Measurements from ENCODE around the gene OR4D10.
A peak's percentile ranks its signal among the peaks of the same experiment; 100 is the strongest.
"Not testable (repeated sequence)": the region's sequence is repeated elsewhere in the genome, so short reads cannot be mapped to it uniquely, and the experiment has no call there.

Gene OR4D10

DNA sequence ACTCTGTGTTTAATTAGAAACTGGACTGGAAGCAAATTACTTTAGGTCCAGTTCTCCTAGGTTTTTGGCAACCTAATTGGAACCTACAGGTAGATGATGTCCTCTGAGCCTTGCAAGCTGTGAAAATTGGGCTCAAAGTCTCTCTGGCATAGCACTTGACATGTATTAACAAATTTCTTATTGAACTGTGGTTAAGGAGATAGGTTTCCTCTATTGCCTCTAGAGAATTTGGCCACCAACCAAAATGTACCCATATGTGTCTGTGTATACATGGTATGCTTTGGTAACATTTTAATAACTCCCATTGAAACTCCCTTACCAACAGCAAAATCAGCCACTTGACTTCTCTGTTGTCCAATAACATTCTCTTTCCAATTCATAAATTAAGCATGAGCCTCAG lies at the start of gene OR4D10:
Gene OR4D10 (plus strand): TSS at position 301 of the 400 bp plus-strand sequence. CDS start 4,115 bp downstream, outside the sequence.
- DNase-seq = no peak

DNA sequence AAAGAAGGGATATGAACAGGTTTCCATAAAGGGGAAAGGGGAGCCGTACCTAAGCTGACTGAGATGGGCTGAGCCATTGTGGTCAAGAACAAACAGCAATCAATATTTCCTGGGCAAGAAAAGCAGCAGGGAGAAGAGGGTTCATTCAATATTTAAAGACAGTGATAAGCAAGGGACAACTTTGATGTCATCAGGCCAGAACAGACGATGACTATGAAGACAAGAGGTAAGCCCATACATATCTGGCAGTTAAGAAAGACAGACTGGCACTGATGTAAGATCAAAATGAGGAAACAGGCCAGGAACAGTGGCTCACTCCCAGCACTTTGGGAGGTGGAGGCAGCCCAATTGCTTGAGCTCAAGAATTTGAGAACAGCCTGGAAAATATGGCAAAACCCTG lies 49.3 kb upstream of the OR4D10 start:
- DNase-seq = no peak

DNA sequence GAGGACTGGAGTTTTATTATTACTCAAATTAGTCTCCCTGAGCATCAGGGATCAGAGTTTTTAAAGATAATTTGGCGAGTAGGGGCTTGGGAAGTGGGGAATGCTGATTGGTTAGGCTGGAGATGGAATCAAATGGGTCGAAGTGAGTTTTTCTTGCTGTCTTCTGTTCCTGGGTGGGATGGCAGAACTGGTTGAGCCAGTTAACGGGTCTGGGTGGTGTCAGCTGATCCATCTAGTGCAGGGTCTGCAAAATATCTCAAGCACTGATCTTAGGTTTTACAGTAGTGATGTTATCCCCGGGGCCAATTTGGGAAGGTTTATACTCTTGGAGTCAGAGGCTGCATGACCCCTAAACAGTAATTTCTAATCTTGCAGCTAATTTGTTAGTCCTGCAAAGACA lies 48.0 kb upstream of the OR4D10 start:
- no peak for DNase-seq

DNA sequence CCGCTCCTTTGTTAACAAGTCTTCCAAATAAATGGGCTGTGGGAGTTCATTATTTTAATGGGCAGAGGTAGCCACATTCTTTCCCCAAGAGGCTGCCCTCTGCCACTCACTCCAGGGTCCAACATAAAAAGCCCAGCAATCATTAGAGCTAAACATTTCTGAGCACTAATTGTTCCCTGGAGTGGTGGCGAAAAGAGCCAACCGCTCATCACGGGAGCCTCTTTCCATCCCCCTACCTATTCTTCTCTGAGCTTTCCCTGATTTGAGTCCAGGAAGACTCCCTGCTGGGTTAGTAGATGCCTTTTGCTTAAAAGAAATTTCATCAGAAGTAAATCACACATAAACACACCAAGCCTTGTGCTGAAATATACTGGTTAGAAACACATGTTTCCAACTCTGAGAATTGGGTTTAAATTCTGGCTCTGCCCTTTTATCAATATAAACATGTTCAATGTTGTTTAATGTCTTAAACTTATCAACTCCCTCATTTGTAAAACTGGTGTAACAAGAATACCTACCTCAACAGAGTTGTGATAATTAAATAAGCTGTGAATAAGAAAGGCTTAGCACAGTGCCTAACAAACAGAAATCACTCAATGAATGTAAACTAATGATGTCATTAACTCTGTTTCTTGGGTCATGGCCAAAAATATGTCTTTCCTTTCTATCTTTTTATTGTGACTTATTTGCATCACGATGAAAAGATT lies 46.6 kb upstream of the OR4D10 start, which contains the start of gene OR5A2:
Gene OR5A2 (minus strand): TSS at position 53 of the 707 bp plus-strand sequence. CDS start 3,460 bp downstream, outside the sequence.
- DNase-seq = no peak

DNA sequence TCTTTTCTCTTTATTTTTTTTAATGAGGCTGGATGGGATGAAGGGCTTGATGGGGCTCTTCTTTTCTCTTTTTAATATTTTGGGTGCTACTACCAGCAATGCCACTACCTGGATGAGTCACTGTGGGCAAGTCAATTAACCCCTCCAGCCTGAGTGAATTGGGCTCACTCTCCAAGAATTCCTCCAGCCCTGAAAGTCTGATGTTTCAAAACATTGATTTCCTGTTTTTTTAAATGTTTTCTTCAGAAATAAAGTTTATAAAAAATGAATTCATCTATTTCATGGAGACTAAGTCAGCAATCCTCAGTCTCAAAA lies 46.1 kb upstream of the OR4D10 start:
- no peak for DNase-seq

DNA sequence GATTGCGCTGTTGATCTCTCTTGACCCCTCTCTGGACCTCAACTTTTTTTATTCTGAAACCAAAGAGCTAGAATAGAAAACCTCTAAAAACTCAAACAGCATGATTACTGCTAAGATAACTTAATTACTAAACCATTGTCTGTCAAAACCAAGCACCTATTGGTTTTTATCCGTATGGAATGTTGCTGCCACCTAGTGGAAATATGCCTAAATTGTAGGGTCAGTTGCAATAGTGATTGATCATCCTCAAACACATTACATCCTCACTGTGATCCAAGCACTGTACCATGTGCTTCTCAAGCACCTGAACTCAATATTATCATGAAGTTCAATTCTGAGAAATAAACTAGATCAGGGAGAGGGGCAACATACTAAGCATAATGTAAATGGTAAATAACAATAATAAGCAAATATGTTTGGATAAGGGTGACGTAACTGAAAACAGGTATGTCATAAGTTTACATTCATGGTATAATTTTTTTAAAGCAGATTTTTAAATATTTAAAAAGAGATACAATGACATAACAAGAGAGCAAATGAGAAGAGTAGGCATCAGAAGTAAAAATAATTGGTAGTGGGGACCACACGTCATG lies 43.1 kb upstream of the OR4D10 start:
- DNase-seq = peak; percentile 41 to 60

DNA sequence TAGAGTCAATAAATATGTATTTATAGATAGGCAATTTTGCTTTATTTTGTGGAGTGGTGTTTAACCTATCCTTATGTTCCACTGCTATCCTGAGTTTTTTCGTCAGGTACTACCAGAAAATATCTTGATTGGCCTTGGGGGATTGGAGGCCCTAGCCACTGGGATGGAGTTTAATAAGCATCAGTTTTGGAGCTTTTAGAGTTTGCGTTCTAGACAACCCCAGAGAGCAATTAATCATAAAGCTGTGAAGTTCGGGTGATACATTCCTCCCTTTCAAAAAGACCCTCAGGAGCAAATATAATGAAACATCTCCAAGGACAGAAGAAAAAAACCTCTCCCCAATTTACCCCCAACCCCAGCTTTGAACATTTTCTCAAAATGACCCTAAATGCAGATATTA lies 36.9 kb upstream of the OR4D10 start, which contains the start of gene OR5A1:
Gene OR5A1 (plus strand): TSS at position 301 of the 400 bp plus-strand sequence. CDS start 6,700 bp downstream, outside the sequence.
- DNase-seq = no peak

DNA sequence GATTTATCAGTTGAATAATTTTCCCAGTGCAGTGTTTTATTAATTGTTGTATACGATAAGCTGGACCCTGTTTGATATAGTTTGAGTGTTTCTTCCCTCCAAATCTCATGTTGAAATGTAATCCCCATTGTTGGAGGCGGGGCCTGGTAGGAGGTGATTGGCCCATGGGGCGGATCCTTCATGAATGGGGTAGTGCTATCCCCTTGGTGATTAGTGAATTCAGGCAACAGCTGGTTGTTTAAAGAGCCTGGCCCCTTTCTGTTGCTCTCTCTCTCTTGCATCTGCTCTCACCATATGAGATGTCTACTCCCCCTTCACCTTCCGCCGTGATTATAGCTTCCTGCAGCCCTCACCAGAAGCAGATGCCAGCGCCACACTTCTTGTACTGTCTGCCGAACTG lies 35.3 kb upstream of the OR4D10 start:
- no peak for DNase-seq

DNA sequence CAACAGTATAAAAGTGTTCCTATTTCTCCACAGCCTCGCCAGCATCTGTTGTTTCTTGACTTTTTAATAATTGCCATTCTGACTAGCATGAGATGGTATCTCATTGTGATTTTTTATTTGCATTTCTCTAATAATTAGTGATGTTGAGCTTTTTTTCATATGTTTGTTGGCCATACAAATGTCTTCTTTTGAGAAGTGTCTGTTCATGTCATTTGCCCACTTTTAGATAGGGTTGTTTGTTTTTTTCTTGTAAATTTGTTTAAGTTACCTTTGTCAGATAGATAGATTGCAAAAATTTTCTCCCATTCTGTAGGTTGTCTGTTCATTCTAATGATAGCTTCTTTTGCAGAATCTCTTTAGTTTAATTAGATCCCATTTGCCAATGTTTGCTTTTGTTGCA lies 27.5 kb upstream of the OR4D10 start:
- not testable (repeated sequence) for DNase-seq

DNA sequence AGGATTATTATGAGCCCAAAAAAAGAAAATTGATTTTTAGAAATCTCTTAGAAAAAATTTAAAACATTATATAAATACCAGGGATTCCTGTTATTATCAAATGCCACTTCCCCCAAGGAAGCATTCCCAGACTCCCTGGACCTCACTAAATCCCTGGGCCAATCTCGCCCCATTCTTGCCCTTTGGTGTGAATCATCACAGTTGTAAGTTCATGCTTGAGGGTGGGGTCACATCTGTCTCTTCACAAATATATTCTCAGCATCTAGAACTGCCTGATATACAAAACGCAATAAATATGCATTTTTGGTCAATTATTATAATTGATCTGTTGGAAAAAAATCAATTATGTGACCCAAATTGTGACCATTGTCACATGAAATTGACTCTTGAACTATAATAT lies 24.6 kb upstream of the OR4D10 start:
- DNase-seq = no peak

DNA sequence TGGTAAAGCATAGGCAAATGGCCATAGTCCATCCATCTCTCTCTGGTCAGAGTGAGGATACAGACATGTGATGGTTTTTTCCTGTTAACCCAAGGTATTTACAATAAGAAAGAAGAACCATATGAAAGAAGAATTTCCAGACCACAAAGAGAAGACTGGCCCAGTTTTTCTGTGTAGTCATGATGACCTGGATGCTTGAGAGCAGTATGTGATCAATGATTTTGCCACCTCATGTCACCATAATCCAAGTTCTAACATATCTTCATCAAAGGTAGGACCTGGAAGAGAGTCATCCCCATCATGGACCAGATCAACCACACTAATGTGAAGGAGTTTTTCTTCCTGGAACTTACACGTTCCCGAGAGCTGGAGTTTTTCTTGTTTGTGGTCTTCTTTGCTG lies 16.5 kb upstream of the OR4D10 start, which contains the start of gene OR4D6:
Gene OR4D6 (plus strand): TSS at position 301 of the 400 bp plus-strand sequence. CDS start 0 bp downstream, at position 301.
- no peak for DNase-seq

DNA sequence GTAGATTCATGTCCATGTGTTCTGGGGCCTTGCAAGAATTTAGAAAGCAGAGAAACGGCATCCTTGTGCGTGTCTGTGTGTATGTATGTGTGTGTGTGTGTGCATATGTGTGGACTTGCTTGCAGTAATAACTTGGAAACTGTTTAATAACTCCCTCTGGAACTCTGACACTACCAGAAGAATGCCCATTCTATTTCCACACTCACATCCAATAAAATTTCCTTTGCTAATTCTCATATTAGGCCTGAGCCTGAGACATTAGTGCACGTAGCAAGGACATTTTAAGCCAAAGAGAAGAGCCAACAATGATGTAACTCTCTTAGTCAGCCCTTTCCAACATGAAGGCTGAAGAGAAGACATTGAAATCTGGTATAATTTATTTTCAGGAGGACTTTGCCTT lies 13.2 kb upstream of the OR4D10 start:
- DNase-seq = no peak

DNA sequence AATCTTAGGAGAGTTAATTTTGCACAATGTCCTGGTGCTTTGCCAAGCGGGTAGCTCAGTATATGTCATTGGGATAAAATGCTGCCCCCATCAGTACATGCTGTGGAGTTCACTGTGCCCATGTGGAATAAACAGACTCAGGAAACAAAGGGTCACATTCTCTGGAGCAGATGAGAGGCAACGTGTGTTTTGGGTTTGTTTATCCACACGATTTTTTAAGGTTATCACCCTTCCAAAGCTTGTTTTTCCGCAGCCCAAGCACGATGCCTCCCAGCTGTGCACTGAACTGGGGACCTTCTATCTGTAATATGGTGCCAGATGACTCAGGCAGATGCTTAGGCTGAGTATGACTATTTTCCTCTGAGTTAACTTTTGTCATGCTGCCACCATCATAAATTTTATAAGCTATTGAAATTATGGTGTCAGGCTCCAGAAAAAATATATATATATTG lies 9.9 kb upstream of the OR4D10 start:
- no peak for DNase-seq

DNA sequence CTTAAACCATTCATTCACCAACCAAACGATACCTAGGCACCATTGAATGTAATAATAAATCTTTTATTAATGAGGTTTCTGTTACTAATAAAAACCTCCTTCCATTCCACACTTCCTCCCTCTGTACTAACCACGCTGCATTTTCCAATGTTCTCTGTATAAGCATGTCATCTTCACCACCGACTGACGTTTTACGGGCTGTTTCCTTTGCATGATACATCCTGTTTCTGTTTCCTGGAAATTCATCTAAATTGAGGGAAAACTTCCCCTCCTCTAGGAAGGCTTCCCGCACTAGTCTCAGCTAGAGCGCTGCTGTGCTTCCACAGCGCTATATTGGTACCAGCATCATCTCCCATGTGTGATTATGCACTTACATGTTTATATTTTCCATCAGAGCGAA lies 2.1 kb downstream of the OR4D10 start:
- DNase-seq = no peak

DNA sequence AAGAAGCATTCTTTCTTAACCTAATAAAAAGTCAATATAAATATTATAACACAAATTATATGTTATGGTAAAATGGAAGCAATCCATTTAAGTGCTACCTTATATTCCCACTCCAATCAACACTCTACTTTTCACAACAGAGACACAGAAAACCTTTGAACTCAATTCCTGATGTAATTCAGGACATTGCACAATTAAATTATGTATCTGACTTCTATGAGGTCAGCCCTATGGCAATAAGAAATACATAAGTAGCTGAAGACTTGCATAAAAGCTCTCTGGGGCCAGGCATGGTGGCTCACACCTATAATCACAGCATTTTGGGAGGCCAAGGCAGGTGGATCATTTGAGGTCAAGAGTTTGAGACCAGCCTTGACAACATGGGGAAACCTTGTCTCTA lies 6.8 kb downstream of the OR4D10 start:
- DNase-seq = peak; percentile 11 to 25

DNA sequence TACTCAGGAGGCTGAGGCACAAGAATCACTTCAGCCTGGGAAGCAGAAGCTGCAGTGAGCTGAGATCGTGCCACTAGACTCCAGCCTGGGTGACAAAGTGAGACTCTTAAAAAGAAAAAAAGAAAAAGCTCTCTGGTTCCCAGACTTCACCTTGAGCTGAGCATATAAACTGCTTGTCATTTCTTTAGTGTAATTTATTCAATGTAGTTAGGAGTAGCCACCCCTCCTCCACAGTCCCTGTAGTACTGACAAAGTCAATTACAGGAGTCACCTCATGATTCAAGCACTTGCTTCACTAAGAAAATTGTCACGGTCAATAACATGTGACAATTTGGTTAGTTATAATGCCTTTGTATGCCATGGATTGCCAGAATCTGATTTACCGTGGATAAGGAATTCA lies 7.2 kb downstream of the OR4D10 start:
- DNase-seq = no peak

DNA sequence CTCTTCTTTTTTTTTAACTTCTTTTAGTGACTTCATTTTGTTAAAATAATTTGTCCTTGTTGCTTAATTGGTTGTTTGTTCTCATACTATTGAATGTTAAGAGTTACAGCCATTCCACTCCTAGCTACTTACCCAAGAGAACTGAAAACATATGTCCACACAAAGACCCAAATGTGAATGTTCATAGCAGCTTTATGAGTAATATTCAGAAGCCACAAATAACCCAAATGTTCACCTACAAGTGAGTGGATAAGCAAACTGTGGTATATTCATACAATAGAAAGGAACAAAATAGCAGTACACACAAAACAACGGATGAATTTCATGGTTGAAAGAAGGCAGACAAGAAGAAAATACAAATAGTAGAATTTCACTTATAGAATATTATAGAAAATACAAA lies 28.8 kb downstream of the OR4D10 start:
- DNase-seq = no peak

DNA sequence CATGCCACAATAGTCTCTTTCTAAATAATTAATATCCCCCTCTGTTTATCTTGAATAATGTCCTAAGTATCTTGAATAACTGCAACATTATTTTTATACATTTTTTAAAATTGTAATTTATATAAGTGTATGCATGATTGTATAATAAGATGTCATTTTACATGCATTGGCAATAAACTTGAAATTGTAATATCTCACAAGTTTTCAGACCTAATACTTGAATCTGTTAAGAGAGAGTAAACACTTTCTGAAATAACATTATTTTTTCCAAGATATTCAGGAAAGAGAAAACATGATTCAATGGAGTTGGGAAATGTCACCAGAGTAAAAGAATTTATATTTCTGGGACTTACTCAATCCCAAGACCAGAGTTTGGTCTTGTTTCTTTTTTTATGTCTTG lies 30.2 kb downstream of the OR4D10 start, which contains the start of gene OR4D11:
Gene OR4D11 (plus strand): TSS at position 301 of the 400 bp plus-strand sequence. CDS start 0 bp downstream, at position 301.
- no peak for DNase-seq

DNA sequence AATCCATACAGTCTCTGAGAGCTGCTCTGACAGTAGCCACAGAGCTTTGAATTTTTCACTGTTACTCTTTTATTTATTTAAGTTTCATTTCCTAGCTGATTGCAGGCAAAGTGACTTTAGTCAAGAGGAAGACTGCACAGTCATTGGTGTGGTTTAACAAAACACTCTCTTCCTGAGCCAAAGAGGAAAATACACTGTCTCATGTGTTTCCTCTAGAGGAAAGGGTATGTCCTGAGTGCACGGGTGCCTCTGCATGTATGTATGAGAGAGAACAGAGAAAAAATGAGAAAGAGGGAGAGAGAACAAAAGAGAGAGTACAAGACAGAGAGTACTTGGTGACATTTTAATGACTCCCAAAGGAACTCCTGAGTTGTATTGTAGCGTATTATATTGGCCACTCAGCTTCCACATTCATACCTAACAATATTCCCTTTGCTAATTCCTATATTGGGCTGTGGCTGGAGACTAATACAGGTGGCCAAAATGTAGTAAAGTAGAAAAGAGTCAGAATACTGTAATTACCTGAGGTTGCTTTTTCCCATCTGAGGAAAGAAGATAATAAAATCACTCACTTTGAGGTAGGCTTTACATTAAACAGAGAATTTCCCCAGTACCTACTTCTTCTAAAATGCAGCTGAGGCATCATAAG lies 38.0 kb downstream of the OR4D10 start, which contains the start of gene OR4D9:
Gene OR4D9 (plus strand): TSS at position 599 of the 649 bp plus-strand sequence. CDS start 3,374 bp downstream, outside the sequence.
- DNase-seq = peak; percentile 56 to 72

DNA sequence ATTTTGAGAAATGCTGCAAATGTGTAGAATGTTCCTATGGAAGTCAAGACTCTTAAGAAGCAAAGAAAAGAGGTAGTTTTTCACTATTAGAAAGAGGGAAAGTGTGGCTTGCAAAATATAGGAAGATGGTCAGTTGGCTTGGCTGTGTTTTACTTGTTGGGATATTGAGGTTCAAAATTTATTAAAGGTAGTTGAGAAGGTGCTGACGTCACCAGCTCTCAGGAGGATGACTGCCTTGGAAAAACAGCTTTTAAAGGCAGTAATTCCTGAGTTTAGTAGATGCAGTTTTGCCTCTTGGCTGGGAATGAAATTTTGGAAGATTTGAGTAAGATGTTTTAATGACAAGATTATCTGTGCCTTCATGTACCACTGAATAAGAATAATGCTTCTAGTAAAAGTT lies 38.6 kb downstream of the OR4D10 start:
- no peak for DNase-seq

DNA sequence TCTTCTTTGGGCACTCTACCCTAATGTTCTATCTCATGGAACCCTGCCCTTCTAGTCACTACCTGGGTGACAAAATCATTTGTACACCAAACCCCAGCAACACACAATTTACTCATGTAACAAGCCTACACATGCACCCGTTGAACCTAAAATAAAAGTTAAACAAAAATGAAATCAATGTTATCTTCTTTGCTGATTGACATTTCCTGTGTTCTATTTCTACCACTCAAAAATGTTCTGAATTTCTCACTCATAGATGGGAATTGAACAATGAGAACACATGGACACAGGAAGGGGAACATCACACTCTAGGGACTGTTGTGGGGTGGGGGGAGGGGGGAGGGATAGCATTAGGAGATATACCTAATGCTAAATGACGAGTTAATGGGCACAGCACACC lies 47.0 kb downstream of the OR4D10 start:
- DNase-seq = not testable (repeated sequence)

DNA sequence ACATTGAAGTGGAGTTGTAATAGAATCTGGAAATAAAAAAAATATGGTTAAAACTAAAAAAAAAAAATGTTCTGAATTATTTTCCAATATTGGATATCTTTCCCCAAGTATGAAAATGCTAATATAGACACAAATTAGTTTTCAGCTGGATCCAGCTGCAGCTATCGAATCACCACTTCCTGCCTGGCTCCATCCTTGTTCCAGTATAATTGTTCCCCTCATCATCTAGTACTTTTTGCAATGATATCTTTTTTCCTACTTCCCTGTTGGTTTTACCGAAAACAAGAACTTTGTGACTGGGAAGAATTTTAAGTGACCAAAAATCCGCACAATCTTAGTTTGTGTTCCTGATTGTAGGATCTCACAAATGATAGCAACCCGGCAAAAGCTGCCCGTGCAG lies 47.6 kb downstream of the OR4D10 start:
- DNase-seq = no peak

DNA sequence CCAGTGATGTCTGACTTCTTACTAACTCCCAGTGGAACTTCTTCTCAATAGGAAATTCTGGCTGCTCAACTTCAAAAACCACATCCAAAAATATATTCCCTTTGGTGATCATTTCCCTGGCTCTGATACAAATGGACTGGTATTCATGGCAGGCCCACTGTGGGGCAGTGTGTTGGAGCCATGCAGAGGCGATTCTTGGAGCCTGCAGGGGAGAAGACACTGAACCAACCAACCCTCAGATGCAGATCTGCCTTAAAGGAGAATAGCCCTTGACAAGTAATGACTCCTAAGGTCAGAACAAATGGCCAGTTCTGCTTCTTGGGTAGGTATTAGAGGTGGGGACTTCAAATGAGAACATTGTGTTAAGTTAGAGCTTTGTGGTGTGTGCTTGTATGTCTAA lies 50.4 kb downstream of the OR4D10 start:
- DNase-seq = no peak

DNA sequence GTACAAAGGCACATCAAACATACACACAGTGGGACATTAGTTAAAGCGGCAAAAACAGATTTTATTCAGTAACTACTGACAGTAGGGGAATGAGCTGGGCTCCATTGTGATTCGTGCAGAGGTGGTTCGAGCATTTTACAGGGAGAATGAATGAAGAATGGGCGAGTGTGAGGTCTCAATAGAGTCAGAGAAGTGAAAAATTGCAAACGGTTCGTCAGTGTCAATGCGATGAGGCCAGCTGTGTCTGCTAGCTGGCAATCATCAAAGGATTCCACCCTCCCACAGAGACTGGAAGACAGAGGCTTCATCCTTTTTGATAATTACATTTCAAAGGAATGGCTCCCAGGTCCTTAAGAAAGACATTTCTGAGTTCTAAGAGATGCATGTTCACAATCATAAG lies 55.6 kb downstream of the OR4D10 start:
- DNase-seq = no peak

All from AML-193 (cell line).